Naive thymus-derived CD4-positive, alpha-beta T cell (primary cell): ENCODE results near the gene TLR9. TPM values are rescaled to one million over a fixed set of nuclear protein-coding genes. Genes with fewer than 3 reads are reported as not detected.

Experiments used
- ATAC-seq: fragments of 150-1000 bp; cut with Tn5 transposase; 2 replicates; pipeline ENCODE4 v1.10.0; 2021; ENCODE audit warnings: mild to moderate bottlenecking, moderate library complexity
- CTCF ChIA-PET: fragments of 350-600 bp; sonication (Branson Sonifier 250); formaldehyde crosslinking; loops from one replicate; lab custom pipeline; 2021; ENCODE audit warnings: antibody characterized with exemption; lab: Charles Lee
- POLR2A ChIA-PET: fragments of 350-600 bp; sonication (Branson Sonifier 250); formaldehyde crosslinking; loops from one replicate; lab custom pipeline; 2021; ENCODE audit warnings: antibody characterized with exemption, inconsistent platforms; lab: Charles Lee
- DNase-seq, 9 donors: peaks; one replicate each; pipeline versions ENCODE4 v3.0.0 to v3.0.0-alpha.2; 2020 to 2022; ENCODE audit warnings: mixed read lengths in 1 of 9
- H3K27ac ChIP-seq: one replicate; pipeline ENCODE4 v1.7.0; 2013; ENCODE audit warnings: mild to moderate bottlenecking, low read depth, low read length, moderate library complexity
- H3K27me3 ChIP-seq, 2 donors: one replicate each; pipeline ENCODE4 v1.7.0; 2013; ENCODE audit warnings: low read length in 2 of 2, mild to moderate bottlenecking in 2 of 2, moderate library complexity in 2 of 2; ENCODE audit not compliant: control insufficient read depth in 2 of 2, insufficient read depth in 2 of 2
- H3K36me3 ChIP-seq, 3 experiments: 1 replicate in 2 of 3; 2 replicates in 1 of 3; pipeline ENCODE4 v1.7.0; 2013; ENCODE audit warnings: low read length in 3 of 3, mild to moderate bottlenecking in 3 of 3, moderate library complexity in 1 of 3; ENCODE audit not compliant: insufficient read depth in 3 of 3, control insufficient read depth in 2 of 3
- H3K4me1 ChIP-seq, 2 donors: one replicate each; pipeline ENCODE4 v1.7.0; 2013; ENCODE audit warnings: low read length in 2 of 2, mild to moderate bottlenecking in 2 of 2, moderate library complexity in 1 of 2; ENCODE audit not compliant: control insufficient read depth in 2 of 2, insufficient read depth in 2 of 2
- H3K4me3 ChIP-seq: 2 replicates; pipeline ENCODE4 v1.7.0; 2013; ENCODE audit warnings: mild to moderate bottlenecking, low read length
- H3K9me3 ChIP-seq, 3 experiments: 1 replicate in 2 of 3; 2 replicates in 1 of 3; pipeline ENCODE4 v1.7.0; 2013; ENCODE audit warnings: low read length in 3 of 3; ENCODE audit not compliant: control insufficient read depth in 2 of 3
- H3K27ac Mint-ChIP-seq, 9 donors: one replicate each; pipeline ENCODE4 v1.8.0; 2020 to 2022; ENCODE audit warnings: mixed read lengths in 9 of 9, mild to moderate bottlenecking in 8 of 9, moderate library complexity in 5 of 9, inconsistent platforms in 2 of 9
- H3K27me3 Mint-ChIP-seq, 5 donors: one replicate each; pipeline ENCODE4 v1.8.0; 2021 to 2022; ENCODE audit warnings: mixed read lengths in 5 of 5, mild to moderate bottlenecking in 1 of 5
- H3K36me3 Mint-ChIP-seq, 5 donors: one replicate each; pipeline ENCODE4 v1.8.0; 2020 to 2022; ENCODE audit warnings: mixed read lengths in 5 of 5, mild to moderate bottlenecking in 3 of 5, inconsistent platforms in 1 of 5
- H3K4me1 Mint-ChIP-seq, 7 donors: one replicate each; pipeline ENCODE4 v1.8.0; 2020 to 2022; ENCODE audit warnings: mixed read lengths in 7 of 7, mild to moderate bottlenecking in 3 of 7, inconsistent platforms in 1 of 7
- H3K4me3 Mint-ChIP-seq, 10 donors: one replicate each; pipeline ENCODE4 v1.8.0; 2020 to 2022; ENCODE audit warnings: mild to moderate bottlenecking in 10 of 10, mixed read lengths in 10 of 10, moderate library complexity in 6 of 10, inconsistent platforms in 2 of 10
- H3K9me3 Mint-ChIP-seq, 11 donors: one replicate each; pipeline ENCODE4 v1.8.0; 2020 to 2022; ENCODE audit warnings: mixed read lengths in 11 of 11, mild to moderate bottlenecking in 4 of 11, inconsistent platforms in 1 of 11, moderate library complexity in 1 of 11
- intact Hi-C, 2 donors: fragments of 100-400 bp; cut with micrococcal nuclease; formaldehyde crosslinking; loops; one replicate each; pipeline ENCODE4 v1.15.1; 2023
- polyA plus RNA-seq, 2 donors: library from polyadenylated mRNA; unstranded; fragments of 300-500 nt; fragmentation: Illumina TruSeq; gene quantifications; one replicate each; pipeline ENCODE4 v1.2.3, GENCODE V29; 2021
- total RNA-seq, 6 experiments: library from RNA in 5 of 6; stranded (reverse) in 5 of 6; gene quantifications; 1 replicate in 5 of 6; 2 replicates in 1 of 6; pipeline ENCODE4 v1.2.3 and lab custom pipeline; 2021 to 2026

TLR9 gene
- total and polyA plus RNA-seq, 7 experiments from 2014 or later, result 0.16 to 2.5 (median 1.2) TPM; not detected in 1

- ChIA-PET CTCF (interaction anchor here (0.7 to 7.5 kb wide), 19 partner anchors 9 to 130 kb away, joined by 3 to 71 read pairs (median 5); partner anchors contain the start of genes POC1A and TWF2), POLR2A (interaction anchor here (1.2 to 46.3 kb wide), 10 partner anchors 12 to 168 kb away, joined by 3 to 1418 read pairs (median 12); partner anchors contain the start of genes ALAS1, GLYCTK, PPM1M and TWF2)
- Histone ChIP-seq H3K9me3 (no peaks in the 10 kb centered on the region), H3K4me1 (peaks cover 75 to 93% of the 10 kb centered on the region in 2 donors), H3K27me3 (no peaks in the 10 kb centered on the region), H3K36me3 (no peaks in the 10 kb centered on the region), H3K27ac (no peak overlapping the region), H3K4me3 (no peak overlapping the region)
- DNase-seq, result no peak
- Mint-ChIP-seq H3K4me1 (peaks cover 69 to 96% (median 86%) of the 10 kb centered on the region in 7 donors), H3K4me3 (peak overlapping the region in 8 of 10 donors; percentile 21 to 88 (median 82)), H3K27ac (peak overlapping the region in 6 of 9 donors; percentile 12 to 93 (median 84)), H3K27me3 (no peaks in the 10 kb centered on the region), H3K36me3 (peaks cover 0 to 12% (median 5%) of the 10 kb centered on the region in 5 donors), H3K9me3 (no peaks in the 10 kb centered on the region)
- intact Hi-C loops, result loop anchor here (2.0 to 10.0 kb wide), 5 partner anchors 18 to 226 kb away; partner anchors contain the start of genes DUSP7 (in 1 of the 2), POC1A (in 1 of the 2), SEMA3G (in 1 of the 2) and TWF2 (in 1 of the 2)
- ATAC-seq, result no peak
Observed at GRCh38 chr3:52221141-52221562, 4.3 kb downstream of the TLR9 start.

- H3K27me3 ChIP-seq, result no peaks in the 10 kb centered on the region
- intact Hi-C loops, result loop anchor here (1.0 to 10.0 kb wide), 9 partner anchors 11 to 227 kb away; partner anchors contain the start of genes DUSP7 (in 1 of the 2), POC1A (in 1 of the 2), SEMA3G (in 1 of the 2) and TWF2 (in 1 of the 2)
- no peaks in the 10 kb centered on the region for H3K9me3 ChIP-seq
- peaks cover 76 to 88% of the 10 kb centered on the region in 2 donors for H3K4me1 ChIP-seq
- H3K4me1 Mint-ChIP-seq, result peaks cover 65 to 95% (median 80%) of the 10 kb centered on the region in 7 donors
- no peak overlapping the region for H3K27ac ChIP-seq
- ChIA-PET CTCF (interaction anchor here (0.6 to 7.5 kb wide), 26 partner anchors 8 to 279 kb away, joined by 3 to 71 read pairs (median 5); partner anchors contain the start of genes POC1A, RRP9 and TWF2), POLR2A (interaction anchor here (0.9 to 46.3 kb wide), 8 partner anchors 12 to 278 kb away, joined by 3 to 1418 read pairs (median 14); partner anchors contain the start of genes ALAS1, GLYCTK, PARP3 and PPM1M)
- H3K9me3 Mint-ChIP-seq, result no peaks in the 10 kb centered on the region
- H3K36me3 ChIP-seq, result peaks cover 0 to 5% (median 0%) of the 10 kb centered on the region in 3 experiments
- H3K4me3 ChIP-seq, result peak overlapping the region; percentile 28
- peak overlapping the region; percentile 65 to 90 (median 77) for H3K27ac Mint-ChIP-seq
- ATAC-seq (peak; percentile 88), DNase-seq (peak; percentile 75 to 90 (median 83))
- peaks cover 0 to 14% (median 7%) of the 10 kb centered on the region in 5 donors for H3K36me3 Mint-ChIP-seq
- no peaks in the 10 kb centered on the region for H3K27me3 Mint-ChIP-seq
- H3K4me3 Mint-ChIP-seq, result peak overlapping the region; percentile 39 to 77 (median 64)
Observed at GRCh38 chr3:52220380-52221026, 4.9 kb downstream of the TLR9 start.

GRCh38 chr3:52218937-52219650, 6.4 kb downstream of the TLR9 start:
- Histone ChIP-seq H3K4me3 (no peak overlapping the region), H3K36me3 (peaks cover 0 to 19% (median 8%) of the 10 kb centered on the region in 3 experiments), H3K9me3 (no peaks in the 10 kb centered on the region), H3K4me1 (peaks cover 76% of the 10 kb centered on the region in 2 donors), H3K27me3 (no peaks in the 10 kb centered on the region), H3K27ac (peak overlapping the region; percentile 16)
- ChIA-PET CTCF (interaction anchor here (0.8 to 7.5 kb wide), 11 partner anchors 10 to 228 kb away, joined by 3 to 71 read pairs (median 5); no protein-coding TSS in a partner anchor), POLR2A (interaction anchor here (0.7 to 46.3 kb wide), 7 partner anchors 10 to 120 kb away, joined by 3 to 1418 read pairs (median 4); partner anchors contain the start of genes GLYCTK, TWF2 and WDR82)
- ATAC-seq (no peak), DNase-seq (no peak)
- intact Hi-C loops, result loop anchor here in 1 of 2 donors (2.0 kb wide), 1 partner anchor 20 kb away; the partner anchor contains the start of gene ALAS1
- Mint-ChIP-seq H3K4me3 (peak overlapping the region in 8 of 10 donors; percentile 27 to 60 (median 48)), H3K27me3 (no peaks in the 10 kb centered on the region), H3K9me3 (no peaks in the 10 kb centered on the region), H3K27ac (peak overlapping the region in 8 of 9 donors; percentile 52 to 89 (median 72)), H3K36me3 (peaks cover 7 to 22% (median 15%) of the 10 kb centered on the region in 5 donors), H3K4me1 (peaks cover 59 to 82% (median 74%) of the 10 kb centered on the region in 7 donors)

GRCh38 chr3:52218454-52218853, 7.0 kb downstream of the TLR9 start:
- peaks cover 13 to 21% (median 21%) of the 10 kb centered on the region in 5 donors for H3K36me3 Mint-ChIP-seq
- DNase-seq (no peak), ATAC-seq (no peak)
- POLR2A ChIA-PET, result interaction anchor here (0.7 to 46.3 kb wide), 6 partner anchors 10 to 120 kb away, joined by 3 to 1418 read pairs (median 4); partner anchors contain the start of genes GLYCTK, TWF2 and WDR82
- intact Hi-C loops, result loop anchor here in 1 of 2 donors (2.0 kb wide), 1 partner anchor 20 kb away; the partner anchor contains the start of gene ALAS1
- no peaks in the 10 kb centered on the region for H3K9me3 Mint-ChIP-seq
- Histone ChIP-seq H3K4me3 (peak overlapping the region; percentile 40), H3K36me3 (peaks cover 5 to 25% (median 13%) of the 10 kb centered on the region in 3 experiments), H3K27ac (peak overlapping the region; percentile 9), H3K9me3 (no peaks in the 10 kb centered on the region), H3K4me1 (peaks cover 70 to 73% of the 10 kb centered on the region in 2 donors), H3K27me3 (no peaks in the 10 kb centered on the region)
- CTCF ChIA-PET, result interaction anchor here (1.1 to 7.5 kb wide), 2 partner anchors 15 to 121 kb away, joined by 8 to 71 read pairs; no protein-coding TSS in a partner anchor
- H3K4me3 Mint-ChIP-seq, result peak overlapping the region; percentile 25 to 77 (median 48)
- H3K4me1 Mint-ChIP-seq, result peaks cover 52 to 79% (median 69%) of the 10 kb centered on the region in 7 donors
- H3K27ac Mint-ChIP-seq, result peak overlapping the region; percentile 33 to 89 (median 74)
- H3K27me3 Mint-ChIP-seq, result no peaks in the 10 kb centered on the region

- Histone ChIP-seq H3K4me1 (peaks cover 66 to 69% of the 10 kb centered on the region in 2 donors), H3K9me3 (no peaks in the 10 kb centered on the region), H3K4me3 (peak overlapping the region; percentile 40), H3K27me3 (no peaks in the 10 kb centered on the region), H3K36me3 (peaks cover 6 to 29% (median 18%) of the 10 kb centered on the region in 3 experiments), H3K27ac (peak overlapping the region; percentile 5)
- DNase-seq, result no peak
- H3K27me3 Mint-ChIP-seq, result no peaks in the 10 kb centered on the region
- CTCF ChIA-PET, result interaction anchor here (0.6 to 7.5 kb wide), 5 partner anchors 15 to 715 kb away, joined by 3 to 71 read pairs (median 3); no protein-coding TSS in a partner anchor
- H3K9me3 Mint-ChIP-seq, result no peaks in the 10 kb centered on the region
- H3K4me1 Mint-ChIP-seq, result peaks cover 48 to 76% (median 67%) of the 10 kb centered on the region in 7 donors
- intact Hi-C loops, result loop anchor here in 1 of 2 donors (2.0 kb wide), 1 partner anchor 19 kb away; the partner anchor contains the start of gene ALAS1
- ATAC-seq, result no peak
- H3K27ac Mint-ChIP-seq, result peak overlapping the region; percentile 36 to 89 (median 84)
- POLR2A ChIA-PET, result interaction anchor here (0.6 to 46.3 kb wide), 7 partner anchors 9 to 121 kb away, joined by 3 to 1418 read pairs (median 5); partner anchors contain the start of genes GLYCTK, TWF2 and WDR82
- H3K4me3 Mint-ChIP-seq, result peak overlapping the region; percentile 16 to 77 (median 52)
- H3K36me3 Mint-ChIP-seq, result peaks cover 14 to 24% (median 22%) of the 10 kb centered on the region in 5 donors
Observed at GRCh38 chr3:52218026-52218425, 7.4 kb downstream of the TLR9 start.
